Omental fat pad (tissue), 4 donors: ENCODE data around the gene PTPRCAP. TPM values are rescaled to one million over a fixed set of nuclear protein-coding genes. Genes with fewer than 3 reads are reported as not detected.

Experiments used
- ATAC-seq: fragments of 150-250 bp; one replicate; pipeline ENCODE4 v1.9.1; 2016; ENCODE audit warnings: mild to moderate bottlenecking, moderate library complexity; ENCODE audit not compliant: low FRiP score
- DNase-seq: peaks from one replicate; pipeline ENCODE4 v3.0.0-alpha.2; 2019; ENCODE audit warnings: low spot score
- CTCF ChIP-seq, 3 donors: fragments of 450-650 bp; IDR thresholded peaks; one replicate each; pipeline ENCODE4 v1.5.1; 2016 to 2017; ENCODE audit warnings: antibody characterized with exemption in 3 of 3, mild to moderate bottlenecking in 3 of 3, moderate library complexity in 2 of 3
- total RNA-seq, 4 donors: library from RNA; depleted of rRNA; stranded (reverse); fragments of >200 nt; gene quantifications; one replicate each; pipeline ENCODE4 v1.1.0, GENCODE V29; 2016

PTPRCAP gene
- total RNA-seq, 4 donors from 2014 or later, result 5.5 to 6.7 (median 6.3) TPM

- ATAC-seq, result no peak
- no peak for DNase-seq
- TF ChIP-seq CTCF (IDR thresholded peaks at IDR 0.05), result no peak
These were observed 3.7 kb downstream of the PTPRCAP start for GRCh38 chr11:67433536-67434394.

- TF ChIP-seq CTCF (IDR thresholded peaks at IDR 0.05), result no peak
- no peak for DNase-seq
- ATAC-seq, result no peak
These were observed 4.7 kb downstream of the PTPRCAP start for GRCh38 chr11:67432655-67433349.

GRCh38 chr11:67431346-67432249, 5.9 kb downstream of the PTPRCAP start:
- DNase-seq (no peak), ATAC-seq (no peak)
- TF ChIP-seq CTCF (IDR thresholded peaks at IDR 0.05), result no peak

GRCh38 chr11:67429722-67430121, 7.8 kb downstream of the PTPRCAP start:
- ATAC-seq (no peak), DNase-seq (no peak)
- no peak for TF ChIP-seq CTCF (IDR thresholded peaks at IDR 0.05)

GRCh38 chr11:67429038-67429668, 8.3 kb downstream of the PTPRCAP start:
- ATAC-seq (no peak), DNase-seq (no peak)
- no peak for TF ChIP-seq CTCF (IDR thresholded peaks at IDR 0.05)
